LNCaP clone FGC (cell line): ENCODE data around the gene KDM6A.

ENCODE experiments used
- DNase-seq: peaks from one replicate; pipeline ENCODE4 v3.0.0-alpha.2; 2011; ENCODE audit warnings: low read depth
- H3K4me3 ChIP-seq: 2 replicates; pipeline ENCODE4 v1.5.1; 2011; ENCODE audit warnings: mild to moderate bottlenecking, low read depth, low read length, control low read depth
- CTCF ChIP-seq: IDR thresholded peaks from 2 replicates; pipeline ENCODE4 v1.5.1; 2012; ENCODE audit warnings: mild to moderate bottlenecking; ENCODE audit not compliant: control insufficient read depth, insufficient read depth; ENCODE audit errors: extremely low read depth

The KDM6A gene

GRCh38 chrX:44961817-44962607 lies 89.0 kb downstream of the KDM6A start:
- no peak for DNase-seq
- no peak for TF ChIP-seq CTCF
- no peak overlapping the region; the same call in 1 of the 2 replicates for H3K4me3 ChIP-seq

GRCh38 chrX:44962944-44963343 lies 90.0 kb downstream of the KDM6A start:
- H3K4me3 ChIP-seq = no peak overlapping the region
- no peak for TF ChIP-seq CTCF
- no peak for DNase-seq

- peak; percentile 64 for DNase-seq
- TF ChIP-seq CTCF = no peak
- H3K4me3 ChIP-seq = no peak overlapping the region
Measured at GRCh38 chrX:44967221-44967620, 94.2 kb downstream of the KDM6A start.

- DNase-seq = no peak
- no peak for TF ChIP-seq CTCF
- H3K4me3 ChIP-seq = no peak overlapping the region
Measured at GRCh38 chrX:44970709-44971108, 97.7 kb downstream of the KDM6A start.

- no peak for DNase-seq
Measured at GRCh38 chrX:44971674-44972073, 98.7 kb downstream of the KDM6A start.

GRCh38 chrX:44972132-44972531 lies 99.1 kb downstream of the KDM6A start:
- no peak for DNase-seq
- no peak overlapping the region for H3K4me3 ChIP-seq
- TF ChIP-seq CTCF = no peak

More at GRCh38 chrX:44971674-44972073, 98.7 kb downstream of the KDM6A start:
- TF ChIP-seq CTCF = no peak
- H3K4me3 ChIP-seq = no peak overlapping the region

GRCh38 chrX:44973420-44973932 lies 100.5 kb downstream of the KDM6A start:
- no peak for TF ChIP-seq CTCF
- no peak for DNase-seq
- no peak overlapping the region for H3K4me3 ChIP-seq
